Heart right ventricle (tissue), 16 donors: ENCODE measurements around the gene RFK. TPM values are rescaled to one million over a fixed set of nuclear protein-coding genes. Genes with fewer than 3 reads are reported as not detected.
A peak's percentile ranks its signal among the peaks of the same experiment; 100 is the strongest.

Experiments
- ATAC-seq, 8 donors: fragments of 200-7000 bp; cut with Tn5 transposase; one replicate each; pipeline ENCODE4 v1.9.1; 2020; ENCODE audit warnings: mild to moderate bottlenecking in 8 of 8, moderate library complexity in 8 of 8, moderate number of reproducible peaks in 1 of 8
- DNase-seq, 2 donors: peaks; one replicate each; pipeline ENCODE4 v3.0.0-alpha.2; 2020
- H3K27ac ChIP-seq, 10 donors: fragments of 200-600 bp; sonication (generic) in 2 of 10; one replicate each; pipeline versions ENCODE4 v1.5.0 to v1.8.0; 2020 to 2022; ENCODE audit warnings: mild to moderate bottlenecking in 3 of 10
- H3K27me3 ChIP-seq, 7 donors: fragments of 200-600 bp; one replicate each; pipeline ENCODE4 v1.8.0; 2021 to 2022; ENCODE audit warnings: mild to moderate bottlenecking in 2 of 7
- H3K36me3 ChIP-seq, 9 donors: fragments of 200-600 bp; sonication (generic) in 1 of 9; one replicate each; pipeline versions ENCODE4 v1.5.0 to v1.8.0; 2020 to 2022; ENCODE audit warnings: mild to moderate bottlenecking in 2 of 9
- H3K4me1 ChIP-seq, 9 donors: fragments of 200-600 bp; sonication (generic) in 1 of 9; one replicate each; pipeline versions ENCODE4 v1.5.0 to v1.8.0; 2020 to 2022; ENCODE audit warnings: mild to moderate bottlenecking in 4 of 9
- H3K4me3 ChIP-seq, 10 donors: fragments of 200-600 bp; sonication (generic) in 2 of 10; one replicate each; pipeline versions ENCODE4 v1.5.0 to v1.8.0; 2020 to 2022; ENCODE audit warnings: mild to moderate bottlenecking in 7 of 10, moderate library complexity in 2 of 10
- H3K9me3 ChIP-seq, 11 donors: fragments of 200-600 bp in 10 of 11; sonication (generic) in 2 of 11; one replicate each; pipeline versions ENCODE4 v1.5.0 to v1.8.0; 2013 to 2022; ENCODE audit warnings: mild to moderate bottlenecking in 2 of 11, control low read depth in 1 of 11, moderate library complexity in 1 of 11
- CTCF ChIP-seq, 9 donors: fragments of 200-600 bp; sonication (generic) in 2 of 9; IDR thresholded peaks; one replicate each; pipeline versions ENCODE4 v1.5.0 to v1.8.0; 2021 to 2022; ENCODE audit warnings: antibody characterized with exemption in 9 of 9, mild to moderate bottlenecking in 5 of 9, moderate library complexity in 1 of 9
- WGBS, 2 donors: extraction: QIAGEN DNeasy Blood & Tissue Kit; methylation state at CpG; one replicate each; pipeline ENCODE4 v1.1.7; 2013; ENCODE audit warnings: inconsistent platforms in 1 of 2; 5-methylcytosine and 5-hydroxymethylcytosine counted together
- intact Hi-C, 10 donors: fragments of 100-400 bp; cut with DNase I; formaldehyde crosslinking; loops; one replicate each; pipeline versions ENCODE4 v1.11.1 to v1.14.2; 2022
- polyA plus RNA-seq, 2 donors: library from polyadenylated mRNA; stranded (reverse); fragments of 200-250 nt; gene quantifications; one replicate each; pipeline ENCODE4 v1.2.3, GENCODE V29; 2013
- total RNA-seq, 10 donors: library from RNA; stranded (reverse); fragmentation: NEBNext Ultra II Directional in 3 of 10; extraction: Animal tissue kit (Norgen Biotek cat#: 25700) in 3 of 10; gene quantifications; one replicate each; pipeline versions ENCODE4 v1.2.1 to v1.2.4, GENCODE V29; 2021 to 2023
- donor health status: Arrhythmogenic right ventricular cardiomyopathy.
- donor health status: ischemic (EF 13 %, LVEDD 7.1; RV severe dilation, severe dysfunction).
- donor health status: healthy with polysubstance abuse.
- donor health status: DM: no; HTN: yes; CAD: no.
- donor health status: DM: no; HTN: no; CAD: no.
- donor health status: ischemic (EF 25% LVEDD 6.9; RV normal size, moderate dysfunction).
- donor health status: ischemic (EF 25% LVEDD 5.7; RV mildly dilated, moderate dysfunction).
- donor health status: healthy.
- donor health status: DM: yes; HTN: yes; CAD: no.
- donor health status: Ischemic cardiomyopathy.
- donor health status: ischemic (EF 35%, LVEDD 5.7; RV mildly dilated, moderate dysfunction).
- donor health status: nonischemic (EF 11% LVEDD 7.7; RV severe dilation, severe dysfunction).
- donor health status: DM: yes; HTN: yes; CAD: no.
- donor health status: PGD.
- donor health status: ischemic (EF 29% LVEDD 5.4; RV normal size, mild dysfunction).
- donor health status: nonischemic (EF 23%, LVEDD 6.1; RV moderate dilation, normal function).

Gene RFK
- total and polyA plus RNA-seq, 12 donors: 7.1 to 33.6 (median 21.2) TPM

DNA sequence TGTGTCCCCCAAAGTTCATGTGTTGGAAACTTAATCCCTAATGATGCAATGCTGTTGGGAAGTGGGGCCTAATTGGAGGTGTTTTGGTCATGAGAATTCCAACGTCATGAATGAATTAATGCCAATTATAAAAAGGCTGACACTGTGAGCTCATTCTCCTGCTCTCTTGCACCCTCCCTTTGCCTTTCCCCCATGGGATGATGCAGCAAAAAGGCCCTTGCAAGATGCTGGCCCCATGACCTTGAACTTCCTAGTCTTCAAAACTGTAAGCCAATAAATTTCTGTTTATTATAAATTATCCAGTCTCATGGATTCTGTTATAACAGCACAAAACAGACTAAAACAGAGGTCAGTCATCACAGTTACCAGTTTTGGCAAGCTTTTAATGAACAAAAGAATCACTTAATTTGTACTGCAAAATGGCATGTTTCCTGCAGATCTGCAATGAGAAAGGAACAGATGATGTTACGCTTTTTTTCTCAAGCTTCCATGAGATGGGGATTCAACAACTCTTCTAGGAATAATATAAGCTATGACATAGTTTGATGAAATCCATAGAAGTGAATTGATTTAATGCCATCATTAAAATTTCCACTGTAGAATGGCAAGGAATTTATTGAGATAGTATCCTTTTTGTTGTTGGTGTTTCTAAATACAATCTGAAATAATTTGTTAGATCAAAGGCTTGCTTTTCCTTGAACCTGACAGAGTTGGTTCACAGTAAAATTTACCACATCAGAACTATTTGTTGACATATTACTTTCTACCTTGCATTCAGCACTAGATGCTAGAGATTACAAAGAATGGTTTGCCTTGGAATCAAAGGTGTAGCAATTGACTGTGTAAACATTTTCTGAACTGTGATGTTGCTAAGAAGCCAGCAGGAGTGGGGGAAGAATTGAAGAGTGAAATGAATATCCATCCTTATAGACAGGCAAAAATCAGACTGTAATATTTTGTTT is 29.3 kb upstream of the RFK start:
- TF ChIP-seq CTCF (IDR thresholded peaks at IDR 0.05): no peak

GRCh38 chr9:76419782-76420380 is 25.7 kb upstream of the RFK start:
- 60 to 80% methylated on average over 2 of the region's 2 CpGs for WGBS, 2 donors
- ATAC-seq: no peak

More for the DNA sequence above, 29.3 kb upstream of the RFK start:
- no peaks in the 10 kb centered on the region for H3K9me3 ChIP-seq
- intact Hi-C loops: no loop called here
- no peak for ATAC-seq
- 49 to 68% methylated on average over 2 of the region's 2 CpGs for WGBS, 2 donors
- no peak for DNase-seq
- no peaks in the 10 kb centered on the region for H3K27me3 ChIP-seq
- no peaks in the 10 kb centered on the region for H3K36me3 ChIP-seq
- H3K4me3 ChIP-seq: no peak overlapping the region
- H3K4me1 ChIP-seq: no peaks in the 10 kb centered on the region
- H3K27ac ChIP-seq: no peak overlapping the region

DNA sequence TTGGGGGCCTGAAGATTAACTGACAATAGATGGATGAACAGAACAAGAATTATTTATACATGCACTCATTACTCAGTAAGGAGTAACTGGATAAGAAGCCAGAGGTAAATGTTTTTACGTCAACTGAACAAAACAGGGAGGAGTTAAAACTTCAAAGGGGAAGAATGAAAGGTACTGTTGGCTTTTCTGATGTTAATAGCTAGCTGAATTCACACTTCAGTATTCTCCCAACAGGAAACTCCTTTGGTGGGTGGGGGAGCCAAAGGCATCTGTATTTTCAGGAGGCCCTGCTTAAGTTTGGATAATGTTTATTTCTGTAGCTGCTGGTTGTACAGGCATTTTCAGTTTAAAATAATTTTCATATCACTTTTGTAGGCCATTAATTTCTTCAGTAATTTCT is 23.2 kb upstream of the RFK start:
- no peaks in the 10 kb centered on the region for H3K27me3 ChIP-seq
- no peaks in the 10 kb centered on the region for H3K36me3 ChIP-seq
- 0 to 38% methylated on average over 1 of the region's 1 CpG for WGBS, 2 donors
- DNase-seq: no peak
- H3K9me3 ChIP-seq: peaks cover 0 to 18% (median 9%) of the 10 kb centered on the region in 11 donors
- H3K4me1 ChIP-seq: peaks cover 0 to 5% (median 0%) of the 10 kb centered on the region in 9 donors
- TF ChIP-seq CTCF (IDR thresholded peaks at IDR 0.05): no peak
- intact Hi-C loops: no loop called here
- H3K27ac ChIP-seq: no peak overlapping the region
- ATAC-seq: no peak
- H3K4me3 ChIP-seq: no peak overlapping the region

More at GRCh38 chr9:76419782-76420380, 25.7 kb upstream of the RFK start:
- intact Hi-C loops: no loop called here
- peak; percentile 17 to 60 (median 46) for TF ChIP-seq CTCF (IDR thresholded peaks at IDR 0.05)
- no peak for DNase-seq
- H3K27me3 ChIP-seq: no peaks in the 10 kb centered on the region
- H3K27ac ChIP-seq: no peak overlapping the region
- peaks cover 0 to under 1% (median 0%) of the 10 kb centered on the region in 11 donors for H3K9me3 ChIP-seq
- H3K36me3 ChIP-seq: no peaks in the 10 kb centered on the region
- no peak overlapping the region for H3K4me3 ChIP-seq
- peaks cover 0 to 5% (median 0%) of the 10 kb centered on the region in 9 donors for H3K4me1 ChIP-seq

DNA sequence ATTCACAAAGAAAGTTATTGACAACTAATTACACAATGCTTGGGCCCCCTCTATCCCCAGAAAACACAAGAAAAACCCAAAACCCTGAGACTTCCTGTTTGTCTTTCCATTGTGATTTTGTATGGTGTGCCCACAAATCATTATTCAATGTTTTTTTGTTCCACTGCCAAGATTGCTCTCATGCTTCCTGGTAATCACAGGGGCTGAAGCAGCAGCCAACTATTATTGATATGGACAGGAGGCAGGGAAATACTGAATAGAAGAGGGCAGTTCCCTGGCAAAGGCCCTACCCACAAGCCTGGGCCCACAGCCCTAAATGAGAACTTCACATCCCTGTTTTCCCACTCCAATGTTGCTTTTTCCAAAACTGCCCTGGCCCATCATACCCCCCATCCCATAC is 21.5 kb upstream of the RFK start:
- Histone ChIP-seq H3K4me3 (no peak overlapping the region), H3K9me3 (peaks cover 0 to 18% (median 9%) of the 10 kb centered on the region in 11 donors), H3K36me3 (no peaks in the 10 kb centered on the region), H3K27ac (no peak overlapping the region), H3K27me3 (no peaks in the 10 kb centered on the region), H3K4me1 (peaks cover 0 to 5% (median 0%) of the 10 kb centered on the region in 9 donors)
- ATAC-seq: no peak
- no peak for TF ChIP-seq CTCF (IDR thresholded peaks at IDR 0.05)
- no peak for DNase-seq
- intact Hi-C loops: no loop called here
